ENCODE results near the gene GRID1. TPM values are rescaled to one million over a fixed set of nuclear protein-coding genes. Genes with fewer than 3 reads are reported as not detected.

GRID1 gene
- total RNA-seq, 1 donor from 2014 or later: 0.60 TPM

DNA sequence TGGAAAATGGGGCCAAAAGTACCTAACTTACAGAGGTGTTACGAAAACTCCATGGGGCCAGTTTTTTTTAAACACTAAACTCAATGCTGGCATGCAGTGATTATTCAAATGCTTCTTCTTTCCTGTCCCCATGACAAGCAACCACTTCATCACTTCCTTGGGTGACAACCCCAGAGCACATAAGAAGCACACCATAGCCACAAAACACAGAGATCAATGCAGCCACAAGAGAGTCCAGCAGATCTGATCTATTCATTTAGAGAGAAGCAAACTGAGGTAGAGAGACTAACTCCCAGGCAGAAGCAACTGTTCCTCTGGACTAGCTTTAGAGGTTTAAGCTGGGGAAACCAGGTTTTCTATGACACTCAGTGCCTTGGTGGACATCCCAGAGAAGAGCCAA is 180.0 kb downstream of the GRID1 start:
- Mint-ChIP-seq H3K27me3 (ENCODE audit: low read depth) (peaks cover 7% of the 10 kb centered on the region), H3K9me3 (ENCODE audit: low read depth) (peaks cover 17% of the 10 kb centered on the region), H3K4me3 (ENCODE audit: unreplicated experiment) (no peak overlapping the region), H3K4me1 (ENCODE audit: low read depth) (no peaks in the 10 kb centered on the region), H3K27ac (ENCODE audit: unreplicated experiment) (no peak overlapping the region), H3K36me3 (ENCODE audit: low read depth) (no peaks in the 10 kb centered on the region)
- DNase-seq (ENCODE audit: low spot score): no peak
- TF ChIP-seq, protein P1, sequence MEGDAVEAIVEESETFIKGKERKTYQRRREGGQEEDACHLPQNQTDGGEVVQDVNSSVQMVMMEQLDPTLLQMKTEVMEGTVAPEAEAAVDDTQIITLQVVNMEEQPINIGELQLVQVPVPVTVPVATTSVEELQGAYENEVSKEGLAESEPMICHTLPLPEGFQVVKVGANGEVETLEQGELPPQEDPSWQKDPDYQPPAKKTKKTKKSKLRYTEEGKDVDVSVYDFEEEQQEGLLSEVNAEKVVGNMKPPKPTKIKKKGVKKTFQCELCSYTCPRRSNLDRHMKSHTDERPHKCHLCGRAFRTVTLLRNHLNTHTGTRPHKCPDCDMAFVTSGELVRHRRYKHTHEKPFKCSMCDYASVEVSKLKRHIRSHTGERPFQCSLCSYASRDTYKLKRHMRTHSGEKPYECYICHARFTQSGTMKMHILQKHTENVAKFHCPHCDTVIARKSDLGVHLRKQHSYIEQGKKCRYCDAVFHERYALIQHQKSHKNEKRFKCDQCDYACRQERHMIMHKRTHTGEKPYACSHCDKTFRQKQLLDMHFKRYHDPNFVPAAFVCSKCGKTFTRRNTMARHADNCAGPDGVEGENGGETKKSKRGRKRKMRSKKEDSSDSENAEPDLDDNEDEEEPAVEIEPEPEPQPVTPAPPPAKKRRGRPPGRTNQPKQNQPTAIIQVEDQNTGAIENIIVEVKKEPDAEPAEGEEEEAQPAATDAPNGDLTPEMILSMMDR (IDR thresholded peaks at IDR 0.05): no peak

DNA sequence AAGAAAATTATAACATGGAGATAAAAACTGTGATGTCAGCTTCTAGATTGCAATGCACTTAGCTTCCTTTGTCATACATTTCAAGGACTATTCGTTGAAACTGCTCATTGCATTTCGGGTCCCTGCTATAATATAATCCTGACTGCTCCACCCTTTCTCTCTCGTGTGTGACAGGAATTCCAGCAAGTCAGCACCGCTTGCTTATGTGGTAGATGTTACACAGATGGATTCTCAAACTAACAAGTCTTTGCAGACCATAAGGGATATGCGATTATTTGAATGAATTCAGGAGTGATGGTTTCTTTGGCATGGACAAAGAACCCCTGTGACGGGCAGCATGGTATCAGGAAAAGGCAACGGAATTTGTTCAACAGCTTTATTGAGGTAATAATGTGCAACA is 184.0 kb downstream of the GRID1 start:
- TF ChIP-seq, protein P1 (IDR thresholded peaks at IDR 0.05): no peak
- Mint-ChIP-seq H3K36me3 (ENCODE audit: low read depth) (no peaks in the 10 kb centered on the region), H3K4me3 (ENCODE audit: unreplicated experiment) (no peak overlapping the region), H3K27ac (ENCODE audit: unreplicated experiment) (no peak overlapping the region), H3K27me3 (ENCODE audit: low read depth) (peaks cover 5% of the 10 kb centered on the region), H3K4me1 (ENCODE audit: low read depth) (no peaks in the 10 kb centered on the region), H3K9me3 (ENCODE audit: low read depth) (peaks cover 17% of the 10 kb centered on the region)
- DNase-seq (ENCODE audit: low spot score): no peak

DNA sequence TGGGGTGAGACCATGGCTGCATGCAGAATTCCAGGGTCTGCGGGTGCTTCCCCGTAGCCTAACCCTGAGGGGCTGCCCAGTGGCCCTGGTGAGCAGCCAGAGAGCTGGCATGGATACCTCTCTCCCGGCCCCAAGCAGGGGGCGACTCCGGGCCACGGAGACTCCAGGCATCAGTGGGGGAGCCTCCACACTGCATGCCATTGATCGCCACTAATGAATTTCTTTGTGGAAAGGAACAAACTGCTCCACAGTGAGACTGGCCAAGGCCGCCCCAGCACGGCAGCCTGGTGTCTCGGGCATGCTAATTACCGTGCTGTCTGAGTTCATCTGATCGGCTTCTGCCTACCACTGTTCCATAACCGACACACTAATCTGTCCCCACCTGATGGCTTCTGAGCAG is 184.4 kb downstream of the GRID1 start:
- TF ChIP-seq, protein P1 (IDR thresholded peaks at IDR 0.05): no peak
- DNase-seq (ENCODE audit: low spot score): no peak
- no peaks in the 10 kb centered on the region for H3K36me3 Mint-ChIP-seq (ENCODE audit: low read depth)
- H3K4me1 Mint-ChIP-seq (ENCODE audit: low read depth): no peaks in the 10 kb centered on the region
- peaks cover 5% of the 10 kb centered on the region for H3K27me3 Mint-ChIP-seq (ENCODE audit: low read depth)
- H3K9me3 Mint-ChIP-seq (ENCODE audit: low read depth): peaks cover 17% of the 10 kb centered on the region
- no peak overlapping the region for H3K27ac Mint-ChIP-seq (ENCODE audit: unreplicated experiment)
- H3K4me3 Mint-ChIP-seq (ENCODE audit: unreplicated experiment): no peak overlapping the region

DNA sequence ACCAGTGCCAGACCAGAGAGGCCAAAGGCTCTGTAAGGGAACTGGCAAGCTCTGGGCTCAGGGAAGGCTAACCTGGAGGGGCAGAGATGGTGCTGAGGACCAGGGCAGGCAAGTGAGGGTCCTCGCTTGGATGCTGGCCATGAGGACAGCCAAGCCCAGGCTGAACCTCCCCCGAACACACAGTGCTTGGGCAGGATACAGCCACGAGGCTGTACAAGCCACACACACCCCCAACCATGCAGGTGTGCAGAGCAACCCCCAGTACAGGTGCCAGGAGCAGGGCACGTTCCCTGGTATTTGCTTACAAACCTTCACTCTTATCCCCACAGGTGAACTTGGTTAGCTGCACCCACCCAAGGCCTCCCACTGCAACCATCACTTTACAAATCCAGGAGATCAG is 185.7 kb downstream of the GRID1 start:
- Mint-ChIP-seq H3K27ac (ENCODE audit: unreplicated experiment) (no peak overlapping the region), H3K4me1 (ENCODE audit: low read depth) (no peaks in the 10 kb centered on the region), H3K36me3 (ENCODE audit: low read depth) (no peaks in the 10 kb centered on the region), H3K4me3 (ENCODE audit: unreplicated experiment) (no peak overlapping the region), H3K27me3 (ENCODE audit: low read depth) (peaks cover 5% of the 10 kb centered on the region), H3K9me3 (ENCODE audit: low read depth) (peaks cover 9% of the 10 kb centered on the region)
- TF ChIP-seq, protein P1 (IDR thresholded peaks at IDR 0.05): no peak
- DNase-seq (ENCODE audit: low spot score): peak; percentile 51

DNA sequence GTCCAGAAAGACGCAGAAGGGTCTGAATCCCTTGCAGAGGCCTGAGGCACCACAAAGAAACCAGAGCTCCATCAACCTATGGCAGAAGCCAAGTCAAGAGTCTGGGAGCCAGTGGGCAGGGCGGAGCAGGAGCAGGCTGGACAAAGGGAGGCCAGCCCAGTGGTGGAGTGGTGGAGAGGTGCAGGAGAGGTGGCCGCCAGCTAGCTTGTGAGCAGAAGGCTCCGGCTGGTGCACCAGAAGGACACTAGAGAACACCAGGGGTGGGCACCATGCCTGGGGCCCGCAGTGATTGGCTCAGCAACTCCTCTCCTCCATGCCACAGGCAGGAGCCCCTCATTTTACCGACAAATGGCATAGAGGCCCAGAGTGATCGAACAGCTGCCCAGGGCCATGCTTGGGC is 186.6 kb downstream of the GRID1 start:
- Mint-ChIP-seq H3K4me3 (ENCODE audit: unreplicated experiment) (no peak overlapping the region), H3K27me3 (ENCODE audit: low read depth) (peaks cover 2% of the 10 kb centered on the region), H3K9me3 (ENCODE audit: low read depth) (no peaks in the 10 kb centered on the region), H3K36me3 (ENCODE audit: low read depth) (no peaks in the 10 kb centered on the region), H3K27ac (ENCODE audit: unreplicated experiment) (no peak overlapping the region), H3K4me1 (ENCODE audit: low read depth) (no peaks in the 10 kb centered on the region)
- TF ChIP-seq, protein P1 (IDR thresholded peaks at IDR 0.05): no peak
- peak; percentile 82 for DNase-seq (ENCODE audit: low spot score)
